DOHH2 (cell line): Measurements from ENCODE around the gene CD47.

Source experiments
- CTCF ChIP-seq: fragments of 200-600 bp; sonication (generic); IDR thresholded peaks from one replicate; pipeline ENCODE4 v1.5.1; 2014; ENCODE audit warnings: antibody characterized with exemption, mild to moderate bottlenecking, low read depth, low read length; ENCODE audit not compliant: poor library complexity, severe bottlenecking
- EZH2phosphoT487 ChIP-seq: fragments of 200-600 bp; sonication (generic); IDR thresholded peaks from 2 replicates; pipeline ENCODE4 v1.6.1; 2017; ENCODE audit warnings: borderline replicate concordance, mild to moderate bottlenecking, antibody characterized with exemption, low read length, moderate library complexity, mixed read lengths

GRCh38 chr3:108036984-108037741 lies 53.7 kb downstream of the CD47 start:
- no peak for TF ChIP-seq EZH2phosphoT487
- no peak for TF ChIP-seq CTCF
